Eye (tissue), 1 donor: Measurements from ENCODE around the gene AHNAK.
"Not testable (repeated sequence)": the region's sequence is repeated elsewhere in the genome, so short reads cannot be mapped to it uniquely, and the experiment has no call there.

Experiments used
- DNase-seq: peaks from one replicate; pipeline ENCODE4 v3.0.0-alpha.2; 2015

AHNAK gene

GRCh38 chr11:62546244-62546928 is at the start of gene AHNAK:
TSS of gene AHNAK (minus strand) at chr11:62546806. CDS start at chr11:62536098, 10,708 bp downstream.
- DNase-seq = peak; percentile 82

DNA sequence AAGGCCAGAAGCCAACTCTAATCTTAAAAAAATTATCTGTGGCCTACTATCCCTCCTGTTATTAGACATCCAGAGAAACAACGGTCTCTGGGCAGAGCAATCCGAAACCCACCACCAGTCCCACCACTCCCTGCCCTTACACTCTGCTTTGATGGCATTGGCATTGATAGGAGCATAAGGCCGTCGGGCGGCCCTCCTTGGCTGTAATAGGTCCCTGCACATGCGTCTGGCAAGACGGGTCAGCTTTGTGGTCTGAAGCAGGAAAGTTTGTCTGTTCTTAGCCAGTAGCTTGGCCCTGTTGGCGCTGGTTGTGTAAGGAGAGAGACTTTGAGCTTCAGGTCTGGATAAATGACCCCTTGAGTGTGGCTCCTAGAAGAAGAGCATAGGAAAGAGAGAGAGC is 48.5 kb upstream of the AHNAK start:
- DNase-seq = no peak

- DNase-seq = peak; percentile 81
Measured at GRCh38 chr11:62593434-62594044, 46.9 kb upstream of the AHNAK start.

GRCh38 chr11:62592989-62593421 is 46.4 kb upstream of the AHNAK start:
- no peak for DNase-seq

DNA sequence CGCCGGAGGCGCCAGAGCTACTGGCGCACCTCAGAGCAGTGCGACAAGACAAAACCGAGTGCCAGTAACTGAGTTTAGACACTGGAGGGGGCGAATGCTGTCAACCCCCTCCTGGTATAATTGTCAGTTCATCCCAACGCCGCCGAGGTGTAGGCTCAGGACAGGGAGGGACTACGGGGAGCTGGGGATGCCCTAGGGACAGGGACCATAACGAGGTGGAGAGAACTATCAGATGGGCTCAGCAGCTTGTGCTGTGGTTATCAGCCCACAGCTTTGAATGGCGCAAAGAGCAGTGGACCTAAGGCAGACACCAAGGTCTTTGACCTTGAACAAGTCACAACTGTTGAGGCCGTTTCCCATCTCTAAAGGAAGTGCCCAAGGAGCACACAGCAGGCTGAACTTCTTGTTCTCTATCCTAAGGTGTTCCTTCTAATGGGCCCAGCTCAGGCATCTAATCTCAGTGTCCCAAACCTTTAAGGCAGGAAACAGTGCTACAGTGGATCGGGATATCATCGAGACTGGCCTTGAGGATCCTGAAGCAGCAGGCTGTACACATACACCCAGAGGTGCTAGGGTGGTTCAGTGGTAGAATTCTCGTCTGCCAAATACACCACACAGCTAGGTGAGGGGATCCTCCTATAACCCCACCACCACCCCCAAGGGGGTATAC is 45.7 kb upstream of the AHNAK start:
- no peak for DNase-seq

DNA sequence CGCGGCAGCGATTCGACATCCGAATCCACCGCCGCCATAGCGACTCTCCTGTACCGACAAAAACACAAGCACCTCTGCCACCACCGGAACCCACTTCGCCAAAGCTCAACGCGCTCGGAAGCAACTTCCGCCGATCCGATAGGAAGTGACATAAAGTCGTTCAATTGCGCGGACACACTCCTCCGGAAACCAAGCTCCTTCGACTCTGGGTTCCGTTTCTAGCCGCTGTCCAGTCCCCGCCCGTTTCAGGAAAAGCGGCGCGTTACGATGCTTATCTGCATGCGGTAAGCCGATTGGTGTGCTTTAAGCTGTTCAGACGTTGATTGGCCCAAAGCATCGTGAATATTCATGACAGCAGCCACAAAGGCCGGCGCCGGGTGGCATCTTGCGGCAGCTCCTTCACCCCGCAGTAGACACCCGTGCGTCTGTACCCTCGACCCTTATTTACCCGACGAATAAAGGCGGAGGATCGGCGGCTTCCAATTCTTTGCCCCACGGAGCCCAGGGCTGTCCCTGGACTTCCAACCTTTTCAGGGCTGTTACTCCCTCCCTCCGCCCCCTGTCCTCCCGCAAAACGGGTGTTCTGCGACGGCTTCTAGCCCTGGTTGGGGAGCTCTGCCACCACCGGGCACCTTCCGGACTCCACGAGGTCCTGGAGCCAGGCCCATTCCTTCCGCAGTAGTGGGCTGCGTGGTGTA is 45.0 kb upstream of the AHNAK start, which contains the start of gene TUT1:
TSS of gene TUT1 (minus strand) at position 76 of the 698 bp plus-strand sequence. CDS start at position 38, 38 bp downstream.
- DNase-seq = peak; percentile 100

DNA sequence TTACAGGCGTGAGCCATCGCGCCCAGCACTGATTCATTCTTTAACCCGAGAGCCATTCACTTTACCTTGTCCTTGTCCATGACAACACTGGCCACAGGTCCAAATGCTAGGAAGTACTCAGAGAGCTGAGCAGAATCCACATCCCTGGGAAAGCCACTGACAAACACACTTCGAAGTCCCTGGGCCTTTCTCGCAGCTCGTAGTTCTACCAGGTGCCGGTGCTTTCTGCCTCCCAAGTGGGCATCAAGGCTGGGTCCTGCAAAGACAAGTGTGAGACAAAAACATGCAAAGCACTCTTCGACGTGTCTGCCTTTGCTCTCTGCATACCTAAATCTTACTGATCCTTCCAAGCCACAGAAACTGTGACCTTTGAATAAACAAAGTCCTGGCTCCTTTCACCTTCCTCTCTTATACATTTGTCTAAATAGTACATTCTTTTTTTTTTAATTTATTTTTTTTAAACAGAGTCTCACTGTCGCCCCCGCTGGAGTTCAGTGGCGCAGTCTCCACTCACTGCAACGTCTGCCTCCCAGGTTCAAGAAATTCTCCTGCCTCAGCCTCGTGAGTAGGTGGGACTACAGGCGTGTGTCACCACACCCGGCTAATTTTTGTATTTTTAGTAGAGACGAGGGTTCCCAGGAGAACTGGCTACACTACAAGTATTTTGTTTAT is 42.5 kb upstream of the AHNAK start:
- no peak for DNase-seq

GRCh38 chr11:62585356-62585755 is 38.8 kb upstream of the AHNAK start:
- not testable (repeated sequence) for DNase-seq

- DNase-seq = not testable (repeated sequence)
Measured at GRCh38 chr11:62581735-62582134, 35.1 kb upstream of the AHNAK start.

DNA sequence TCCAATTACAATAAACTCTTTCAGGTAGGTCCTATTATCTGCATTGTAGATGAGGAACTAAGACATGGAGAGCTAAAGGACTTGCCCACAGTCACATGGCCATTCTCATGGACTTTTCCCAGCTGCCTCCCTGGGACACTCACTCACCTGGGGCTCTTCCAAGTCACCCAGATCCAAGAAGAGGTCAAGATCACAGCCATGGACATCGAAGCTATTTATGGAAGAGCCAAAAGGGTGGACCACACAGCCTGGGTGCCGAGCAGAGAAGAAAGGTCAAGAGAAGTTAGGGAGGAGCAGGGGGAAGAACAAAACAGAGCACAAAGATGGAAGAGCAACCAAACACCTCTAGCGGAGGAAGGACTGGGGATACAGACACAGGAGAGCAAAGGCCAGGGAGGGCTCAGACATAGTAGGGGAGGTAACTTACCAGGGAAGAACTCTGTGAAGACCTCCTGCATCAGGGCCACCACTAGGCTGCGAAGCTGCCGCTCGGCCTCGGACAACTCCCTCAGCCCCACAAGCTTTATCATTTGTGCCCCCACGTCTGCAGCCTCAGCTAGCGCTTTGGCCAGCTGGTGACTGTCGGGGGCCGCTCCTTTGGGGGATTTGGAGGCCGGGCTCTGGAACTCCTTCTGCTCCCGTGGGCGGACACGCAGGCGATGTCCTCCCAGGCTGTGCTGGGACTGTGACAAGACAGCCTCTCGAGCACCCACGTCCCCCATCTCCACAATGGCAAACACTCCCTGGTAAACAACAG is 34.5 kb upstream of the AHNAK start:
- DNase-seq = no peak

GRCh38 chr11:62579252-62579651 is 32.6 kb upstream of the AHNAK start:
- DNase-seq = no peak

- no peak for DNase-seq
Measured at GRCh38 chr11:62578541-62578940, 31.9 kb upstream of the AHNAK start.

DNA sequence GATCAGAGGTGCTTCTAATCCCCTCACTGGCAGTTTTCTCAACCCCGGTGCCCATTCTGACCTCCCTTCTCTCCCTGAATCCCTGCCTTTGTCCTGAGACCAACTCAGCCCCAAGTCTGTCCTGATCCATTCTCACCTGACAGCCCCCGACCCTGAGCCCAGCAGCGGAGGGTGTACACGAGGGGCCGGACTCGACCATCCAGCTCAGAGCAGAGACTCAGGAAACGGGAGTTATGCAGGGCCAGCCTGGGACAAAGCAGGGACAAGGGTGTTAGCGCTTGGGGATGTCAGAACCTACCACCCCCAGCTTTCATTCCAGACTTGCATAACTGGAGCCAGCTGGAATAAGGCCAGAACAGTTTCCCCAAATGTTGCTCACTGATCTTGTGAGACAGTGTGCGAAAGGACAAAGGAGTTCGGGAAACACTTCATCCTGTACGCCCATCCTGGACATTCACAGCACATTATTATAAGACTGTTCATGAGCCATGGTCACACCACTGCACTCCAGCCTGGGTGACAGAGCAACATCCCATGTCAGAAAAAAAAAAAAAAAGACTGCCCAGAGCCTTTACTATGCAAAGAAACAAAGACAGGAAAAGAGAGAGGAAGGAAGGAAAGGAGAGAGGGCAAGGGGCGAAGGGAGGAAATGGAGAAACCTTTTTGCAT is 30.6 kb upstream of the AHNAK start:
- DNase-seq = no peak

DNA sequence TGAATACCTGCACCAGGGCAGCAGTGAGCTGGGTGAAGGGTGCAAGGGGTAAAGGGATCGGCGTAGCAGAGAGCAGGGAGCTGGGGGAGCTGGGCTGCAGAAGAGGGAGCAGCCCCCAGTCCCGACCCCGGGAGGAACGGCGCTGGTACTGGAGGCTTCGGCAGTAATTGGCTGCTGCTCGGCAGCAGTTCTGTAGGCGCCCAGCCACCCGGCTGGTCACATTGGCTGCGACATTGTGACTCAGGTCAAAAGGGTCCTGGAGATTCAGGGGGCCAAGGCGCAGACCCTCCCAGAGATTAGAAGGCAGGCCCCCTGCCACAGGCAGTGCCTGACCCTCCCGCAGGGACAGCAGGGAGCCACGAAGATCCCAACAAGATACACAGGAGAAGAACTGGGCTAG is 29.2 kb upstream of the AHNAK start:
- DNase-seq = no peak

DNA sequence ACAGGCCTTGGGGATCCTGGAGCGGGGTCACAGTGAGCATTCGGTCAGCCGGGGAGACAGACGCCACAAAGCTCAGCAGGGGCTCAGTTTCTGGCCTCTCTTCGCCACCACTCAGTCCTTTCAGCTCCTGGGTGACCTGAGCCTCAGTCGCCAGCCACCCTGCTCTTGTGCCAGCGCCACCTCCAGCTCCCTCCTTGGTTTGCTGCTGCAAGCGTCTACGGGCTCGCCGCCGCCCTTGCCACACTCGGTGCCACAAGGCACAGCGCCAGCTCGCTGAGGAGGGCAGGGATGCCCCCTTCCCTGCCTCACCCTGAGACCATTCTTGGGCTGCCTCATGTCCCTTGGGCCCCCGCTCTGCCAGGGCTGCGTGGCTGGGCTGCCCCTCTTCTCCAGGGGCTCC is 28.6 kb upstream of the AHNAK start:
- DNase-seq = no peak

- DNase-seq = peak; percentile 71
Measured at GRCh38 chr11:62574363-62575071, 27.9 kb upstream of the AHNAK start.

- peak; percentile 100 for DNase-seq
Measured at GRCh38 chr11:62573592-62574362, 27.2 kb upstream of the AHNAK start, which contains the start of gene EEF1G. TSS of gene EEF1G (minus strand) at chr11:62573891. CDS start at chr11:62573842, 49 bp downstream.

DNA sequence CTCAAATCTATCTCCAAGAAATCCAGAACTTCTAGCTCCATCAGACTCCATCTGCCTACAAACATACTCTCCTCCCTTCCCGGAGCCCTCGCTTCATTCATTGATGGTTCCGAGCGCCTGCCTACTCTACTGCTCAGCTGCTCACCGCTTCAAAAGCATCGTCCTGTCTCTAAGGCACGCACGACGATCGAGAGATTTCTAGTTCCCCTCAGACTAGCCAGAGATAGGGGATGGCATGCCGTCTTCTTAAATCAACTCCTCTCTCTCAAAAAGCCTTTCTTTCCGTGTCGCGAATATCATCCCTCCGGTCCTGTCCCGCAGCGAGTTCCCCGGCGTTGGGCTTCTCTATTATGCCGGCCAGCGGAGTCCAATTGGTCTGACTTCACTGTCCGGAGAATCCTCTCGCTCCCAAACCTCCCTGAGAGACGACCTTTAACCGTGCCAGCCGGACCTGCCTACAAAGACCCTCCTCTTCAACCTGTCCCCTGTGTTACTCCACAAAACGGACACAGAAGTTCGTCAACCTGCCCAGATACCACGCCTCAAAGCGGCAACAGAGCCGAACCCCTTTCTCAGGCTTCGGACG is 26.5 kb upstream of the AHNAK start:
- DNase-seq = no peak

- DNase-seq = no peak
Measured at GRCh38 chr11:62572431-62572830, 25.8 kb upstream of the AHNAK start.
